Large intestine (tissue), 3 donors: Measurements from ENCODE around the gene C16orf78. TPM values are rescaled to one million over a fixed set of nuclear protein-coding genes. Genes with fewer than 3 reads are reported as not detected.
A peak's percentile ranks its signal among the peaks of the same experiment; 100 is the strongest.

Experiments used
- DNase-seq, 2 donors: peaks; one replicate each; pipeline versions ENCODE4 v3.0.0 to v3.0.0-alpha.2; 2013
- H3K27ac ChIP-seq: one replicate; pipeline ENCODE4 v1.5.1; 2013; ENCODE audit warnings: low read length
- H3K27me3 ChIP-seq: 2 replicates; pipeline ENCODE4 v1.6.1; 2013; ENCODE audit warnings: low read length; ENCODE audit not compliant: control insufficient read depth, insufficient read depth
- H3K36me3 ChIP-seq: 2 replicates; pipeline ENCODE4 v1.6.1; 2013; ENCODE audit warnings: low read length; ENCODE audit not compliant: control insufficient read depth, insufficient read depth
- H3K4me1 ChIP-seq: one replicate; pipeline ENCODE4 v1.6.1; 2013; ENCODE audit warnings: low read length; ENCODE audit not compliant: control insufficient read depth, insufficient read depth
- H3K4me3 ChIP-seq: one replicate; pipeline ENCODE4 v1.5.1; 2013; ENCODE audit warnings: low read length
- H3K9me3 ChIP-seq: one replicate; pipeline ENCODE4 v1.6.1; 2013; ENCODE audit warnings: mild to moderate bottlenecking, low read depth, low read length, moderate library complexity; ENCODE audit not compliant: control insufficient read depth
- WGBS: methylation state at CpG from one replicate; pipeline ENCODE4 v1.1.5; 2013; ENCODE audit warnings: low lambda C conversion rate; ENCODE audit not compliant: insufficient coverage; 5-methylcytosine and 5-hydroxymethylcytosine counted together
- polyA plus RNA-seq: library from polyadenylated mRNA; unstranded; fragments of 120-200 nt; gene quantifications from one replicate; pipeline ENCODE4 v1.2.1, GENCODE V29; 2013

C16orf78 gene
- polyA plus RNA-seq, 1 donor: not detected

DNA sequence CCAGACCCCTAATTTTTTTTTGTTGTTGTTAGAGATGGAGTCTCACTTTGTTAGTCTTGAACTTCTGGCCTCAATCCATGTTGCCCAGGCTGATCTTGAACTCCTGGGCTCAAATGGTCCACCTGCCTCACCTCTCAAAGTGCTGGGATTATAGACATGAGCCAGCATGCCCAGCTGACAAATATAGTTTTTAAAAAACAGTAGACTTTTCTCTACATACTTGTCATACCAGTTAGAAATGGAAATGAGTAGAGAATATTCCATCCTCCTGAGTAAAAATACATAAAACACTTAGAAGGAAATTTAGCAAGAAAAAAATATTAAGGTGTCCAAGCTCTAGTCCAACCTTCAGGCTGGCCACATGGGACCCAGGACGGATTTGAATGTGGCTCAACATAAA lies 21.4 kb downstream of the C16orf78 start:
- no peak overlapping the region for H3K27ac ChIP-seq
- no CpG with 5 or more reads among the region's 1 CpG for WGBS
- no peaks in the 10 kb centered on the region for H3K4me1 ChIP-seq
- no peak overlapping the region for H3K4me3 ChIP-seq
- H3K27me3 ChIP-seq: peaks cover 13% of the 10 kb centered on the region
- no peaks in the 10 kb centered on the region for H3K36me3 ChIP-seq
- no peak for DNase-seq
- H3K9me3 ChIP-seq: no peaks in the 10 kb centered on the region

DNA sequence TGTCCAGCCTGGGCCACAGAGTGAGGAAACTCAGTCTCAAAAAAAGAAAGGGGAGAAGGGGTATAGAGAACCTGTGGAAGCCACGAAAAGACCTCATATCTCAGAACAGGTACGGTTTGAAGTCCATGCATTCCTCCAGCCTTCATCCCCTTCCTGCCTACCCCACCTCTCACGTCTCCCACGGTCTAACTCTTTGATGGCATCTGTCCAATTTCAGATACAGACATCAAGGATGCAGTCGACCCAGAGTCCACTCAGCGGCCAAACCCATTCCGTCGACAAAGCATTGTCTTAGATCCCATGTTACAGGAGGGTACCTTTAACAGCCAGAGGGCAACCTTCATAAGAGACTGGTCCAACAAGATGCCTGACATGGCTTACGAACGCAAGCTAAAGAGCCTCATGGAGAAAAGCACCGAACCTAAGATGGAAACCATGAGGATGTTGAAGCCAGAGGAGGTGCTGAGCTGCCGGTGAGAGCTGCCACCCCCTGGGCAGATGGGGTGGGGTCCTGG lies 22.7 kb downstream of the C16orf78 start:
- H3K9me3 ChIP-seq: no peaks in the 10 kb centered on the region
- DNase-seq: no peak
- peaks cover 13% of the 10 kb centered on the region for H3K27me3 ChIP-seq
- no peak overlapping the region for H3K4me3 ChIP-seq
- no CpG with 5 or more reads among the region's 12 CpGs for WGBS
- H3K36me3 ChIP-seq: no peaks in the 10 kb centered on the region
- no peak overlapping the region for H3K27ac ChIP-seq
- no peaks in the 10 kb centered on the region for H3K4me1 ChIP-seq

DNA sequence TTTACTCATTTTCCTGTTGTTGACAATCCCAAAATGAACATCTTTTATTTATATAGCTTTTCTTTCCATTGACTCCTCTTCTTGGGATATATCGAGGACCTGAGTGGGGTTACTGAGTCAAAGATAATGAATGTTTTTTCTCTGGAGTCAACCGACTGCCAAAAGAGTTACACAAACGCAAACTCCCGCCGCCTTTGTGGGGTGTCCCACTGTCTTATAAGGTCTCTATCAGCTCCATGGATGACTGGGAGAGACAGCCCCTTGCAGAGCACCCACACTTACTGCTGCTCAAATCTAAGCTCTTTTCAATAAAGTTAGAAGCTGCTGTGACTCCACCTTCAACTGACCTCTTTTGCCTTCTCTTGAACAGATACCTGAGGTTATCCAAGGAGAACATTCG lies 25.2 kb downstream of the C16orf78 start:
- Histone ChIP-seq H3K9me3 (no peaks in the 10 kb centered on the region), H3K27ac (no peak overlapping the region), H3K4me3 (no peak overlapping the region), H3K36me3 (no peaks in the 10 kb centered on the region), H3K4me1 (no peaks in the 10 kb centered on the region), H3K27me3 (peaks cover 7% of the 10 kb centered on the region)
- DNase-seq: no peak
- WGBS: 70% methylated on average over 2 of the region's 6 CpGs

DNA sequence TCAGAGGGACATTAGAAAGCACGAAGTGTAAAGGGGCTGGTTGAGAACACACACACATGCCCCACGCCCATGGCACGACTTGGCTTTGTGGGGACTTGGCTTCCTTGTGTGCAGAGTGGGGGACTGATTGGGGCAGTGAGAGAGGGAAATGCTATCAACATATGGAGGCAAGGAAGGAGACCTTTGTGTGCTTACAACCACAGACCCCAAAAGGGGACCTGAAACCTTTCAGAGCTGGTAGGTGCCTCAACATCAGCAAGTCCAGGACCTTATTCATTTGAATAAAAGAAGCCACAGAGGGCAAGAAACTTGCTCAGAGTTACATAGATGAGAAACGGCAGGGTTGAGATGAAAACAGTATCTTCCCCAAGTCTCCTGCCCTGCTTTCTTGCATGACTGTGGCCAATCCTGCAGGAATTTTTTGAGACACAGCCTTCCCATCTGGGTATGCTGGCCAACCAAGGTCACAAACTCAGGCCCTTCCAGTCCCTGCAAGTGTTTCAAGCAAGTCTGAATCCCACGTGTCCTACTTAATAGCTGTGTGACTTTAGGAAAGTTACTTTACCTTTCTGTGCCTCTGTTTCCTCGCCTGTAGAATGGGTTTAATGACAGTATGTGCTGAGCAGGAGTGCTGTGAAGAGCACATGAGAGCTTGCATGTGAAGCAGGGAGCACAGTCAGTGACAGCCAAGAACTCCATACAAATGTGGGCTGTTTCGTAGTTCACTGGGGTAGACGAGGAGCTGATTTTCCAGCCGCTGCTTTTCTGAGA lies 26.2 kb downstream of the C16orf78 start:
- H3K27me3 ChIP-seq: peaks cover 7% of the 10 kb centered on the region
- no peak overlapping the region for H3K27ac ChIP-seq
- no peak for DNase-seq
- H3K9me3 ChIP-seq: no peaks in the 10 kb centered on the region
- WGBS: no CpG with 5 or more reads among the region's 9 CpGs
- no peak overlapping the region for H3K4me3 ChIP-seq
- no peaks in the 10 kb centered on the region for H3K36me3 ChIP-seq
- no peaks in the 10 kb centered on the region for H3K4me1 ChIP-seq

DNA sequence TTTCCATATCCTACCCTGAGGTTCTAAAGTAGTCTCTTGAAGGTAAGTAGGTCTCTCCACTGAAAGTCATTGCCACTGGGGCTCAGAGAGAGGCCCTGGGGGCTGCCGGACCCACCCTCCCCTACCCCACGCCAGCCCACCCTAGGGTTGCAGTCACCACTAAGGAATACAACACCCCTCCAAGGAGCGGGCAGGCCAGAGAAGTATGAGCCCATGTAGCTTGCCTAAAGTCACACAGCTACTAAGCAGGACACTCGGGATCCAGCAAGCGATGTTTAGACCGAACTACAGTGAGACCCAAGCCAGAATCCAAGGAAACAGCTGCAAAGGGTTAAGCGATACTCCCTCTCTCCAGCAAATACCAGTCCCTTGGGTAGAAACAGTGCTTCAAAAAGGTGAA lies 27.0 kb downstream of the C16orf78 start:
- no CpG with 5 or more reads among the region's 7 CpGs for WGBS
- Histone ChIP-seq H3K27me3 (peaks cover 5% of the 10 kb centered on the region), H3K36me3 (no peaks in the 10 kb centered on the region), H3K27ac (no peak overlapping the region), H3K9me3 (no peaks in the 10 kb centered on the region), H3K4me3 (no peak overlapping the region), H3K4me1 (no peaks in the 10 kb centered on the region)
- DNase-seq: no peak

DNA sequence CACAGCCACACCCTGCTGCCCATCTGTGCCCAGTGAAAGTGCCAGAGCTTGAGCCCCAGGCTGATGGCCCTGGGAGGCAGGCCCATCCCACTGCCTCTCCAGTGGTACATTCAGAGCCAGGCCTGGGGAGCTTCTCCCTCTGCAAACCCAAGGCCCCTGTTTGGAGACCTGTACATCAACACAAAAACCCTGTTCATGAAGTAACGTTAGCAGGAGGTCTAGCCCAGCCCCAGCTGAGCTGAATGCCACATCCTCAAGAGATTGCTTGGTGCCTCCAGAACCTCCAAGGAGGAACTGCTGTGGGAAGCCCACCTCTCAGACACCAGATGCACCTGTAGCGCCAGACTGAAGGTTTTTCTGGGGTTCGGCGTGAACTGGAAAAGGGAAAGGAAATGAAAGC lies 31.5 kb downstream of the C16orf78 start:
- Histone ChIP-seq H3K9me3 (no peaks in the 10 kb centered on the region), H3K4me1 (no peaks in the 10 kb centered on the region), H3K27me3 (no peaks in the 10 kb centered on the region), H3K36me3 (no peaks in the 10 kb centered on the region), H3K4me3 (no peak overlapping the region), H3K27ac (no peak overlapping the region)
- no CpG with 5 or more reads among the region's 4 CpGs for WGBS
- DNase-seq: no peak

DNA sequence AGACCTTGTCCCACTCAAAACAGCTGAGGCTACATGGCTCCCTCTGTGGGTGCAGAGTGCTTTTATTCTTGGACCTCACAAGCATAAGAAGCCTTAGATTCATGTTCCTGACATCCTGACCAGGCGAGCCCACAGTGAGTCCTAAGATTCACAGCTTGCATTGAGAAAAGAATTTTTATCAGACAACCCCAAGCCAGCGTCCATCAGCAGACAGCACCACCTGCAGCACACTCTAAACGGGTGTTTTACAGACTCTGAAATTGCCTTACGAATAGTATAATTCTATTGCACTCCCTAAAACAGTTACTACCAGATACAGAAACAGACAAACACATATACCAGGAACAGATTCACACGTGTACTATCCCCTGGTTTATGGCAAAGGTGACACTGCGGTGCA lies 31.9 kb downstream of the C16orf78 start:
- no peaks in the 10 kb centered on the region for H3K4me1 ChIP-seq
- H3K27ac ChIP-seq: no peak overlapping the region
- no peak for DNase-seq
- no CpG with 5 or more reads among the region's 6 CpGs for WGBS
- H3K27me3 ChIP-seq: no peaks in the 10 kb centered on the region
- H3K36me3 ChIP-seq: no peaks in the 10 kb centered on the region
- no peak overlapping the region for H3K4me3 ChIP-seq
- H3K9me3 ChIP-seq: no peaks in the 10 kb centered on the region

DNA sequence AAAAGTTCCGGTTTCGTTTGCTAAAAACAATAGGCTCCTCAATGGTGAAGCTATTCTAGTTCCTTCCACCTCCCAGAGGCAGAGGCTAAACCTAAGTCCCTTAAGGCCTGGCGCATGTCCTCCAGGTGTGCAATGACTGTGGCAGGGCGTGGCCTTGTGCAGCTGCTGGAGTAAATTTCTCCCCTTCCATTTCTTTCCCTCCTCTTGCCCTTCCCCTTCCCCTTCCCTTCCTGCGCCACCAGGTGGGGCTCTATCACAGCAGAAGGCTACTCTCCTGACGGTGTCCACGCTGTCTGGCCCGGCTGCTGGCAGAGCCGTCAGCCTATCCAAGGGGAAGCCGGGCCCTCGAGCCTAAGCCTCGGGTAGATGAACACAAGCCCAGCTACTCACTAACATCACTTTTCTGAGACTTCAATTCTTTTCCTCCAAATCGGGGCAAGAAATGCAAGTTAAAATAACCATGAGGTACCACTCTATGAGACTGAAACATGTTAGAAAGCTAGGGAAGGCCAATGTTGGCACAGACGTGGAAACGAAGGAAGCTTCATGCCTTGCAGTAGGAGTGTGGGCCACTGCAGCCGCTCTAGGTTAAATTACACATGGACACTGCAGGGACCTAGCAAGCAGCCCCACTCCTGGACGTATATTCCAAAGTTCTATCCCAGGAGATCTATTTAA lies 34.4 kb downstream of the C16orf78 start:
- H3K4me3 ChIP-seq: no peak overlapping the region
- peak; percentile 85 for DNase-seq
- no CpG with 5 or more reads among the region's 17 CpGs for WGBS

DNA sequence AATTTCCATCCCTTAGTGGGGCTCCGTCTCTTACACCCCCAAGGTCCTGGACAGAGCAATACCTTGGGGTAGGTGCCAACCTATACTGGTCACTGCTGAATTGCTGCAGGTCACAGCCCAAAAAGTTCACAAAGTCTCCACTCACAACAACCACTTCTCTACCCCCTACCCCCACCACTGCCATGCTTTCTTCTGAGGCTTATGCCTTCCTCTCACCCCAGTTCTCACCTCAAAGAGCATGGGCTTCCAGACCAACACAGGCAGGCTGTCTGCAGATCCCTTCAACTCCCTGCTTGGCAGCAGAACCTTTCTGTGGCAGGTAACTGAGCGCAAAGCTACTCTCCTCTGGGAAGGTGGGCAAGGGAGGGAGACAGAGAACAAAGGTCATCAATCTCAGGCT lies 35.5 kb downstream of the C16orf78 start:
- no peaks in the 10 kb centered on the region for H3K36me3 ChIP-seq
- no peaks in the 10 kb centered on the region for H3K9me3 ChIP-seq
- H3K4me1 ChIP-seq: no peaks in the 10 kb centered on the region
- peaks cover 6% of the 10 kb centered on the region for H3K27me3 ChIP-seq
- no CpG with 5 or more reads among the region's 2 CpGs for WGBS
- H3K27ac ChIP-seq: no peak overlapping the region
- no peak overlapping the region for H3K4me3 ChIP-seq
- no peak for DNase-seq

More for the DNA sequence above, 34.4 kb downstream of the C16orf78 start:
- peaks cover 3% of the 10 kb centered on the region for H3K27me3 ChIP-seq
- H3K36me3 ChIP-seq: no peaks in the 10 kb centered on the region
- H3K9me3 ChIP-seq: no peaks in the 10 kb centered on the region
- H3K4me1 ChIP-seq: no peaks in the 10 kb centered on the region
- no peak overlapping the region for H3K27ac ChIP-seq

DNA sequence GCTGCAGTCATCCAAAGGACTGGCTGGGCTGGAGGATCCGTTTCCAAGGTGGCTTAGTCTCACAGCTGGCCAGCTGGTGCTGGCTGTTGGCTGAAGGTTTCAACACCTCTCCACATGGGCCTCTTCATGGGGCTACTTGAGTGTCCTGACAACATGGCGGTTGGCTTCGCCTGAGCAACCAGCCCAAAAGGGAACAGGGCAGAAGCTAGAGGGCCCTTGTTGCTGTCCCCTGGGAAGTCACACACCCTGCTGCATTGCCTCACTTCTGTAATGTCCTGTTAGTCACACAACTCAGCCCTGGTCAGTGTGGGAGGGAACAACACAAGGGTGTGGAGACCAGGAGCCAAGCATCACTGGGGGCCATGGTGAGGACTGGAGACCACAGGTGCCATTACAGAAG lies 36.6 kb downstream of the C16orf78 start:
- Histone ChIP-seq H3K27me3 (peaks cover 6% of the 10 kb centered on the region), H3K9me3 (no peaks in the 10 kb centered on the region), H3K4me1 (no peaks in the 10 kb centered on the region), H3K4me3 (no peak overlapping the region), H3K36me3 (no peaks in the 10 kb centered on the region), H3K27ac (no peak overlapping the region)
- DNase-seq: no peak
- no CpG with 5 or more reads among the region's 3 CpGs for WGBS
